H9 (cell line): ENCODE measurements around the gene SPDYC. TPM values are rescaled to one million over a fixed set of nuclear protein-coding genes. Genes with fewer than 3 reads are reported as not detected.

Experiments
- DNase-seq: peaks from one replicate; pipeline ENCODE4 v3.0.0-alpha.2; 2017
- H2AFZ ChIP-seq: one replicate; pipeline ENCODE4 v1.6.1; 2013; ENCODE audit warnings: mild to moderate bottlenecking, low read length, control low read depth, moderate library complexity
- H2AK5ac ChIP-seq: 2 replicates; pipeline ENCODE4 v1.6.1; 2013; ENCODE audit warnings: low read length, control low read depth, mixed read lengths; ENCODE audit not compliant: insufficient read length
- H2BK120ac ChIP-seq: one replicate; pipeline ENCODE4 v1.6.1; 2013; ENCODE audit warnings: low read depth, mild to moderate bottlenecking, low read length, control low read depth, inconsistent platforms; ENCODE audit not compliant: poor library complexity, severe bottlenecking
- H2BK12ac ChIP-seq: 2 replicates; pipeline ENCODE4 v1.6.1; 2013; ENCODE audit warnings: low read length, control low read depth, mixed read lengths, low read depth; ENCODE audit not compliant: insufficient read length
- H2BK15ac ChIP-seq: 2 replicates; pipeline ENCODE4 v1.6.1; 2013; ENCODE audit warnings: low read depth, low read length, control low read depth
- H2BK20ac ChIP-seq: one replicate; pipeline ENCODE4 v1.6.1; 2013; ENCODE audit warnings: low read depth, mild to moderate bottlenecking, low read length, control low read depth, inconsistent platforms; ENCODE audit not compliant: poor library complexity, severe bottlenecking
- H2BK5ac ChIP-seq: 2 replicates; pipeline ENCODE4 v1.6.1; 2013; ENCODE audit warnings: low read length, control low read depth, mixed read lengths; ENCODE audit not compliant: insufficient read length
- H3K14ac ChIP-seq: 2 replicates; pipeline ENCODE4 v1.6.1; 2013; ENCODE audit warnings: low read length, control low read depth; ENCODE audit not compliant: insufficient read depth
- H3K18ac ChIP-seq: 2 replicates; pipeline ENCODE4 v1.6.1; 2013; ENCODE audit warnings: low read depth, mild to moderate bottlenecking, mixed read lengths, low read length, control low read depth; ENCODE audit not compliant: insufficient read length
- H3K23ac ChIP-seq: 2 replicates; pipeline ENCODE4 v1.6.1; 2013; ENCODE audit warnings: low read length, control low read depth, mixed read lengths, low read depth; ENCODE audit not compliant: insufficient read length
- H3K23me2 ChIP-seq: 2 replicates; pipeline ENCODE4 v1.6.1; 2013; ENCODE audit warnings: low read depth, mild to moderate bottlenecking, mixed read lengths, low read length, control low read depth; ENCODE audit not compliant: insufficient read length, poor library complexity, severe bottlenecking
- H3K27ac ChIP-seq: 2 replicates; pipeline ENCODE4 v1.5.1; 2013; ENCODE audit warnings: low read length, control low read depth, mixed read lengths, low read depth; ENCODE audit not compliant: insufficient read length
- H3K27me3 ChIP-seq: 2 replicates; pipeline ENCODE4 v1.6.1; 2013; ENCODE audit warnings: low read length, control low read depth, inconsistent platforms; ENCODE audit not compliant: insufficient read depth
- H3K4ac ChIP-seq: 2 replicates; pipeline ENCODE4 v1.6.1; 2013; ENCODE audit warnings: low read depth, mild to moderate bottlenecking, control low read depth, inconsistent platforms, low read length, moderate library complexity
- H3K4me1 ChIP-seq: 2 replicates; pipeline ENCODE4 v1.6.1; 2013; ENCODE audit warnings: low read length, control low read depth, inconsistent platforms; ENCODE audit not compliant: insufficient read depth
- H3K4me2 ChIP-seq: 2 replicates; pipeline ENCODE4 v1.6.1; 2013; ENCODE audit warnings: low read length, control low read depth, mixed read lengths; ENCODE audit not compliant: insufficient read length, insufficient read depth
- H3K56ac ChIP-seq: 2 replicates; pipeline ENCODE4 v1.6.1; 2013; ENCODE audit warnings: low read depth, mild to moderate bottlenecking, mixed read lengths, low read length, control low read depth; ENCODE audit not compliant: insufficient read length
- H3K79me1 ChIP-seq: 2 replicates; pipeline ENCODE4 v1.6.1; 2013; ENCODE audit warnings: low read depth, mild to moderate bottlenecking, moderate library complexity, low read length, control low read depth, inconsistent platforms; ENCODE audit not compliant: insufficient read depth, poor library complexity, severe bottlenecking
- H3K79me2 ChIP-seq: 2 replicates; pipeline ENCODE4 v1.6.1; 2013; ENCODE audit warnings: low read length, control low read depth, inconsistent platforms; ENCODE audit not compliant: insufficient read depth
- H3K9ac ChIP-seq: 2 replicates; pipeline ENCODE4 v1.6.1; 2013; ENCODE audit warnings: low read length, control low read depth, mixed read lengths; ENCODE audit not compliant: insufficient read length; ENCODE audit errors: extremely low read depth
- H3K9me3 ChIP-seq: one replicate; pipeline ENCODE4 v1.6.1; 2013; ENCODE audit warnings: low read depth, low read length, inconsistent platforms; ENCODE audit not compliant: control insufficient read depth
- H3T11ph ChIP-seq: one replicate; pipeline ENCODE4 v1.6.1; 2013; ENCODE audit warnings: mild to moderate bottlenecking, low read length, control low read depth, inconsistent platforms
- H4K20me1 ChIP-seq: one replicate; pipeline ENCODE4 v1.6.1; 2013; ENCODE audit not compliant: control insufficient read depth, insufficient read length, insufficient read depth
- H4K5ac ChIP-seq: 2 replicates; pipeline ENCODE4 v1.6.1; 2013; ENCODE audit warnings: low read depth, mild to moderate bottlenecking, mixed read lengths, low read length, control low read depth; ENCODE audit not compliant: insufficient read length
- H4K8ac ChIP-seq: replicated peaks from 2 replicates; pipeline ENCODE4 v1.6.1; 2013; ENCODE audit warnings: low read length, control low read depth, mixed read lengths, low read depth; ENCODE audit not compliant: insufficient read length
- H4K91ac ChIP-seq: 2 replicates; pipeline ENCODE4 v1.6.1; 2013; ENCODE audit warnings: low read depth, mild to moderate bottlenecking, moderate library complexity, mixed read lengths, low read length, control low read depth; ENCODE audit not compliant: insufficient read length
- H3K27ac Mint-ChIP-seq, 3 experiments: 2 replicates in 2 of 3; 3 replicates in 1 of 3; pipeline ENCODE4 v1.8.0; 2020 to 2021; ENCODE audit warnings: mixed read lengths in 3 of 3, mild to moderate bottlenecking in 1 of 3, moderate library complexity in 1 of 3
- H3K27me3 Mint-ChIP-seq: 2 replicates; pipeline ENCODE4 v1.8.0; 2021; ENCODE audit warnings: low read depth, mild to moderate bottlenecking, moderate library complexity, mixed read lengths
- H3K36me3 Mint-ChIP-seq, 3 experiments: 2 replicates in 2 of 3; 3 replicates in 1 of 3; pipeline ENCODE4 v1.8.0; 2020 to 2021; ENCODE audit warnings: low read depth in 3 of 3, mixed read lengths in 3 of 3; ENCODE audit not compliant: insufficient read depth in 1 of 3
- H3K4me1 Mint-ChIP-seq, 2 experiments: 2 replicates each; pipeline ENCODE4 v1.8.0; 2020; ENCODE audit warnings: mixed read lengths in 2 of 2
- H3K4me3 Mint-ChIP-seq, 2 experiments: 2 replicates in 1 of 2; 3 replicates in 1 of 2; pipeline ENCODE4 v1.8.0; 2020 to 2021; ENCODE audit warnings: mild to moderate bottlenecking in 2 of 2, mixed read lengths in 2 of 2, moderate library complexity in 1 of 2
- H3K9me3 Mint-ChIP-seq, 2 experiments: 2 replicates in 1 of 2; 3 replicates in 1 of 2; pipeline ENCODE4 v1.8.0; 2020; ENCODE audit warnings: mild to moderate bottlenecking in 2 of 2, mixed read lengths in 2 of 2, moderate library complexity in 1 of 2
- CTCF ChIP-seq: fragments of 200-600 bp; sonication (generic); conservative IDR thresholded peaks from 3 replicates; pipeline ENCODE4 v1.8.0; 2021; ENCODE audit warnings: antibody characterized with exemption, mild to moderate bottlenecking
- WGBS: extraction: QIAGEN DNeasy Blood & Tissue Kit; methylation state at CpG from one replicate; pipeline ENCODE4 v1.1.7; 2013; ENCODE audit warnings: missing lambda C conversion rate, low lambda C conversion rate, mixed read lengths; ENCODE audit not compliant: insufficient read length; ENCODE audit errors: extremely low coverage; 5-methylcytosine and 5-hydroxymethylcytosine counted together
- total RNA-seq: library from RNA; stranded (reverse); gene quantifications from 2 replicates; pipeline ENCODE4 v1.2.1, GENCODE V29; 2021

The SPDYC gene
- total RNA-seq, 1 experiment from 2014 or later, result 0.61 TPM

GRCh38 chr11:65185171-65185570 is 15.1 kb downstream of the SPDYC start:
- H3K14ac ChIP-seq, result no peak overlapping the region
- H3K4me1 ChIP-seq, result peaks cover 9% of the 10 kb centered on the region; the same call in 1 of the 2 replicates
- H3K27ac ChIP-seq, result no peak overlapping the region
- peak overlapping the region; percentile 87 for H3K4me2 ChIP-seq
- no peak overlapping the region for H2BK15ac ChIP-seq
- no peak overlapping the region for H3K56ac ChIP-seq
- no peak overlapping the region for H2AFZ ChIP-seq
- no peak overlapping the region for H2BK5ac ChIP-seq
- peaks cover 2% of the 10 kb centered on the region; the same call in 1 of the 2 replicates for H3K79me2 ChIP-seq
- H3K23ac ChIP-seq, result no peak overlapping the region
- H3K36me3 Mint-ChIP-seq, result peaks cover 30 to 43% (median 43%) of the 10 kb centered on the region in 3 experiments
- no peak overlapping the region for H3K18ac ChIP-seq
- H2BK120ac ChIP-seq, result no peak overlapping the region
- H3K4me3 Mint-ChIP-seq, result peak overlapping the region; percentile 37 to 96
- no peak overlapping the region for H3T11ph ChIP-seq
- no peak overlapping the region for H2AK5ac ChIP-seq
- no peak overlapping the region for H2BK12ac ChIP-seq
- no peak overlapping the region for H4K91ac ChIP-seq
- H3K4ac ChIP-seq, result no peak overlapping the region
- H3K27ac Mint-ChIP-seq, result peak overlapping the region in 1 of 3 experiments; percentile 88; a peak in 2 of 7 replicates
- no peak for TF ChIP-seq CTCF
- no CpG with 5 or more reads among the region's 2 CpGs for WGBS
- peaks cover 43 to 48% of the 10 kb centered on the region in 2 experiments for H3K4me1 Mint-ChIP-seq
- no peaks in the 10 kb centered on the region for H3K27me3 Mint-ChIP-seq
- H2BK20ac ChIP-seq, result no peak overlapping the region
- H3K9me3 ChIP-seq, result no peaks in the 10 kb centered on the region
- H4K8ac ChIP-seq, result no peak overlapping the region
- no peak overlapping the region for H3K9ac ChIP-seq
- H3K79me1 ChIP-seq, result no peaks in the 10 kb centered on the region
- DNase-seq, result no peak
- H3K23me2 ChIP-seq, result peaks cover 14% of the 10 kb centered on the region
- H3K27me3 ChIP-seq, result no peaks in the 10 kb centered on the region
- no peak overlapping the region for H4K5ac ChIP-seq
- no peaks in the 10 kb centered on the region for H4K20me1 ChIP-seq
- H3K9me3 Mint-ChIP-seq, result no peaks in the 10 kb centered on the region
